GM12875 (cell line): ENCODE results near the gene KRT75.

Source experiments
- H3K4me3 ChIP-seq: one replicate; pipeline ENCODE4 v1.5.1; 2011; ENCODE audit warnings: low read depth, low read length, control low read depth
- CTCF ChIP-seq: IDR thresholded peaks from 2 replicates; pipeline ENCODE4 v1.5.1; 2011; ENCODE audit warnings: low read depth, mild to moderate bottlenecking, control low read depth, inconsistent platforms, low read length, moderate library complexity, borderline replicate concordance; ENCODE audit not compliant: insufficient read depth

The KRT75 gene

GRCh38 chr12:52440821-52441319 is 6.7 kb upstream of the KRT75 start:
- no peak overlapping the region for H3K4me3 ChIP-seq
- TF ChIP-seq CTCF, result no peak

GRCh38 chr12:52439845-52440244 is 5.7 kb upstream of the KRT75 start:
- H3K4me3 ChIP-seq, result no peak overlapping the region
- TF ChIP-seq CTCF, result no peak

GRCh38 chr12:52439420-52439819 is 5.2 kb upstream of the KRT75 start:
- no peak for TF ChIP-seq CTCF
- no peak overlapping the region for H3K4me3 ChIP-seq

- no peak overlapping the region for H3K4me3 ChIP-seq
- TF ChIP-seq CTCF, result no peak
Measured at GRCh38 chr12:52438305-52439301, 4.4 kb upstream of the KRT75 start.

GRCh38 chr12:52437508-52437907 is 3.3 kb upstream of the KRT75 start:
- H3K4me3 ChIP-seq, result no peak overlapping the region
- TF ChIP-seq CTCF, result no peak

- no peak for TF ChIP-seq CTCF
- H3K4me3 ChIP-seq, result no peak overlapping the region
Measured at GRCh38 chr12:52436828-52437474, 2.8 kb upstream of the KRT75 start.
